ENCODE measurements around the gene POLD3.

The POLD3 gene

GRCh38 chr11:74575999-74576398 lies 16.4 kb upstream of the POLD3 start (continued):
- no peak for TF ChIP-seq TSHZ2 (CRISPR knock-in tag; IDR thresholded peaks at IDR 0.05)
- TF ChIP-seq POU6F1 (CRISPR knock-in tag; IDR thresholded peaks at IDR 0.05; ENCODE audit: borderline replicate concordance, low read depth), result no peak
- no peak for TF ChIP-seq ARNTL (CRISPR knock-in tag; IDR thresholded peaks at IDR 0.05; ENCODE audit: borderline replicate concordance, low read depth)

- TF ChIP-seq ZNF8 (CRISPR knock-in tag; IDR thresholded peaks at IDR 0.05) (no peak), GLIS3 (CRISPR knock-in tag; IDR thresholded peaks at IDR 0.05) (no peak), ARNTL (CRISPR knock-in tag; IDR thresholded peaks at IDR 0.05; ENCODE audit: borderline replicate concordance, low read depth) (no peak), ISL1 (CRISPR knock-in tag; IDR thresholded peaks at IDR 0.05) (no peak), ZNF70 (CRISPR knock-in tag; IDR thresholded peaks at IDR 0.05) (no peak), PPARA (CRISPR knock-in tag; IDR thresholded peaks at IDR 0.05; ENCODE audit: borderline replicate concordance) (no peak), PATZ1 (CRISPR knock-in tag; IDR thresholded peaks at IDR 0.05; ENCODE audit: borderline replicate concordance) (no peak), POU6F1 (CRISPR knock-in tag; IDR thresholded peaks at IDR 0.05; ENCODE audit: borderline replicate concordance, low read depth) (no peak), SNAI2 (CRISPR knock-in tag; IDR thresholded peaks at IDR 0.05) (no peak), BACH2 (CRISPR knock-in tag; IDR thresholded peaks at IDR 0.05; ENCODE audit: borderline replicate concordance) (no peak), CSRNP3 (CRISPR knock-in tag; IDR thresholded peaks at IDR 0.05) (no peak), TCF4 (CRISPR knock-in tag; IDR thresholded peaks at IDR 0.05; ENCODE audit: borderline replicate concordance) (no peak), ZNF565 (CRISPR knock-in tag; conservative IDR thresholded peaks at IDR 0.05; ENCODE audit: low read depth) (no peak), TOX (CRISPR knock-in tag; IDR thresholded peaks at IDR 0.05; ENCODE audit: borderline replicate concordance) (no peak), RARB (CRISPR knock-in tag; IDR thresholded peaks at IDR 0.05) (no peak), OSR1 (CRISPR knock-in tag; IDR thresholded peaks at IDR 0.05) (no peak), ZC3H10 (CRISPR knock-in tag; IDR thresholded peaks at IDR 0.05) (no peak), CSDC2 (CRISPR knock-in tag; IDR thresholded peaks at IDR 0.05) (no peak), CREB5 (CRISPR knock-in tag; IDR thresholded peaks at IDR 0.05; ENCODE audit: low read depth) (no peak), ESRRG (CRISPR knock-in tag; IDR thresholded peaks at IDR 0.05) (no peak)
- ATAC-seq, result no peak
These were observed 15.2 kb upstream of the POLD3 start for GRCh38 chr11:74577181-74577580.
